ENCODE results near the gene LONRF2. TPM values are rescaled to one million over a fixed set of nuclear protein-coding genes. Genes with fewer than 3 reads are reported as not detected.

Gene LONRF2
- total and polyA plus RNA-seq, 2 experiments from 2014 or later = 0.69 to 1.9 TPM

DNA sequence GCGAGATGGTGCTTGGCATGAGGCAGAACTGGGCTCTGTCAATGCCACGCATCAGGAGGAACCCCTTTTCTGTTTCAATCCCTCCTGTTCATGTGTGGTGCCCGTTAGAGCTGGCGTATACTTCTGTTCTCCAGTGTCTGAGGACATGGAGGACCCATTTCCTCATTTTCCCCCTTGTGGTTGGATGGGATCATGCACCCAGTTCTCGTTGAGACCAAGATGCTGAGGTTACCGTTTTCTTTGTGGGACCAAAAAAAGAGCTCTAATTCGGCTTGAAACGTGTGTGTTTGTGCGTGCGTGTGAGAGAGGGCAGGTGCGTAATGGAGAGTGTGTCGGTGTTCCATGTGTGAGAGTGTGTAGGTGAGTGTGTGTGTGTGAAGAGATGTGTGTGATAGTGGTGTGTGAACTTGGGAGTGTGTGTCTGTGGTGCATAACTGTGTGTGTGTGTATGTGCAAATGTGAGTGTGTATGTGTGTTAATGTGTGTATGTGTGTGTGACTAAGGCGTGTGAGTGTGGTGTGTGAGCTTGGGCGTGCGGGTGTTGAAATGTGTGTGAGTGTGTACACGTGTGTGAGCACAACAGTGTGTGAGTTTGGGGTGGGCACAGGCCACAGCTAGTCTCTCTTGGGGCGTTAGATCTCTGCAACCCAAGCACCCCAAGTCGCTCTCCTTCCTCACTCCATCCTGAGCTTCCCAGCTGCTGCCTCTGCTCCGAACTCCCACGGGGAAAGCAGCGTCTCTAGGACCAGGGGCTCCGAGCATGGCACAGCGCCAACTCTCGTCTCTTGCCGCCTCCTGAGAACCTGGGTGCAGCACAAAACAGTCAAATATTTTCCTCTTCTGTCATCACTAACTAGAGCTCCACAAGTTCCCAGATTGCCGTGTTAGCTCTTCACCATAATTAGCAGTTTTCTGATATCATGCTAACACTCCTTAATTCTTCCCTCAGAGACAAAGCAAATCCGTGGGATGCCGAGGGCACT lies 75.8 kb downstream of the LONRF2 start:
- no peaks in the 10 kb centered on the region for H3K36me3 ChIP-seq (replicated peaks; ENCODE audit: insufficient read depth, low read depth)
- no peak overlapping the region for H3K4me3 ChIP-seq
- H3K4me2 ChIP-seq = no peak overlapping the region
- H3K4me1 ChIP-seq (ENCODE audit: insufficient read depth) = peaks cover 5% of the 10 kb centered on the region
- no peaks in the 10 kb centered on the region for H3K9me3 ChIP-seq (ENCODE audit: low read depth)
- no peak overlapping the region for H2AFZ ChIP-seq
- H3K27me3 ChIP-seq = no peaks in the 10 kb centered on the region
- H3K9me2 ChIP-seq (replicated peaks; ENCODE audit: insufficient read depth) = no peaks in the 10 kb centered on the region
- WGBS (ENCODE audit: low lambda C conversion rate, missing lambda C conversion rate) = 84% methylated on average over 28 of the region's 28 CpGs
- no peaks in the 10 kb centered on the region for H3K79me2 ChIP-seq
- TF ChIP-seq EZH2phosphoT487 (IDR thresholded peaks at IDR 0.05; ENCODE audit: low read depth, severe bottlenecking, unreplicated experiment) (no peak), CTCF (IDR thresholded peaks at IDR 0.05; ENCODE audit: poor library complexity) (peak; percentile 26)
- DNase-seq (ENCODE audit: low spot score) = no peak
- no peak overlapping the region for H3K27ac ChIP-seq
- no peaks in the 10 kb centered on the region for H4K20me1 ChIP-seq (ENCODE audit: insufficient read depth, poor library complexity, severe bottlenecking)

- Histone ChIP-seq H3K9me3 (ENCODE audit: low read depth) (no peaks in the 10 kb centered on the region), H3K4me2 (no peak overlapping the region), H4K20me1 (ENCODE audit: insufficient read depth, poor library complexity, severe bottlenecking) (no peaks in the 10 kb centered on the region), H2AFZ (no peak overlapping the region), H3K4me3 (no peak overlapping the region), H3K79me2 (no peaks in the 10 kb centered on the region), H3K9me2 (replicated peaks; ENCODE audit: insufficient read depth) (no peaks in the 10 kb centered on the region), H3K4me1 (ENCODE audit: insufficient read depth) (peaks cover 5% of the 10 kb centered on the region), H3K36me3 (replicated peaks; ENCODE audit: insufficient read depth, low read depth) (no peaks in the 10 kb centered on the region), H3K27me3 (no peaks in the 10 kb centered on the region), H3K27ac (no peak overlapping the region)
- WGBS (ENCODE audit: low lambda C conversion rate, missing lambda C conversion rate) = 99% methylated on average over 4 of the region's 4 CpGs
- DNase-seq (ENCODE audit: low spot score) = no peak
- TF ChIP-seq EZH2 (IDR thresholded peaks at IDR 0.05; ENCODE audit: borderline replicate concordance) (no peak), CTCF (IDR thresholded peaks at IDR 0.05; ENCODE audit: poor library complexity) (no peak), EZH2phosphoT487 (IDR thresholded peaks at IDR 0.05; ENCODE audit: low read depth, severe bottlenecking, unreplicated experiment) (no peak)
Measured at GRCh38 chr2:100245681-100246080, 76.6 kb downstream of the LONRF2 start.

DNA sequence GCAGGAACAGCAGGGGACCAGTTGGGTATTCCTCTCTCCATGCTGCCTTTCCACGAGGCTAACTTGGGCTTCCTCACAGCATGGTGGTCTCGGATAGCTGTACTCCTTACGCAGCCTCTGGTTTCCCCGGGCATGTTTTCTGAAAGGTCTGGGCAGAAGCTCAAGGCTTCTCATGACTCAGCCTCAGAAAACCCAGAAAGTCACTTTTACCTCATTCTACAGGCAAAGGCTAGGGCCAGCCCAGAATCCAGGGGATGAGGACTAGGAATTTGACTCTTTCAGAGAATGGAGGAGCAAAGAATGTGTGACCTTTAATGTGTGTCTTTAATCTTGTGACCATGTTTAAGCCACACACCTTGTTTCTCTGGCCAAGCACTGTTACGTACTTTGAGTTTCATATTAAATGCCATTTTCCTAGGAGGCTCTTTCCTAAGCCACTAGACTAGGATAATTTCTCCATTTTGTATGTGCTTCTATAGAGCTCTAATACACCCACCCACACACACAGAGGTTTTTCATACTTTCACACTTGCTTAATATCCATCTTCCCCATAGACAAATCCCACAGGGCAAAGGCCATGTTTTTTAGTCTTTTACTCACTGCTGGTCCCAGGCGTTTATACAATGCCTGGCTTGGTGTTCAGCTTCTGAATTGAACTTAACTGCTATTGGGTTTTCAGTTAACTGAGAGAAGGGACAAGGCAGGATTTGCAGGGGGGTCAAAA lies 77.3 kb downstream of the LONRF2 start:
- DNase-seq (ENCODE audit: low spot score) = no peak
- Histone ChIP-seq H3K4me1 (ENCODE audit: insufficient read depth) (peaks cover 6% of the 10 kb centered on the region), H3K9me2 (replicated peaks; ENCODE audit: insufficient read depth) (no peaks in the 10 kb centered on the region), H2AFZ (no peak overlapping the region), H3K4me3 (no peak overlapping the region), H3K27ac (no peak overlapping the region), H3K36me3 (replicated peaks; ENCODE audit: insufficient read depth, low read depth) (no peaks in the 10 kb centered on the region), H3K27me3 (no peaks in the 10 kb centered on the region), H4K20me1 (ENCODE audit: insufficient read depth, poor library complexity, severe bottlenecking) (no peaks in the 10 kb centered on the region), H3K4me2 (no peak overlapping the region), H3K9me3 (ENCODE audit: low read depth) (no peaks in the 10 kb centered on the region), H3K79me2 (no peaks in the 10 kb centered on the region)
- TF ChIP-seq EZH2 (IDR thresholded peaks at IDR 0.05; ENCODE audit: borderline replicate concordance) = no peak
- no peak for TF ChIP-seq EZH2phosphoT487 (IDR thresholded peaks at IDR 0.05; ENCODE audit: low read depth, severe bottlenecking, unreplicated experiment)
- TF ChIP-seq CTCF (IDR thresholded peaks at IDR 0.05; ENCODE audit: poor library complexity) = no peak
- 87% methylated on average over 6 of the region's 6 CpGs for WGBS (ENCODE audit: low lambda C conversion rate, missing lambda C conversion rate)

Data from hepatocyte (in vitro differentiated cells).